ENCODE data around the gene ARHGDIB. TPM values are rescaled to one million over a fixed set of nuclear protein-coding genes. Genes with fewer than 3 reads are reported as not detected.

Gene ARHGDIB
- polyA plus RNA-seq, 3 donors: 51.0 to 60.0 (median 53.3) TPM

- DNase-seq (ENCODE audit: extremely low read depth in 1 of 11, low read depth in 9 of 11, low spot score in 4 of 11): no peak
Observed at GRCh38 chr12:14960548-14961465, 594 bp downstream of the ARHGDIB start.

- no peak for DNase-seq (ENCODE audit: extremely low read depth in 1 of 11, low read depth in 9 of 11, low spot score in 4 of 11)
Observed at GRCh38 chr12:14959916-14960496, 1.4 kb downstream of the ARHGDIB start.

- DNase-seq (ENCODE audit: extremely low read depth in 1 of 11, low read depth in 9 of 11, low spot score in 4 of 11): no peak
Observed at GRCh38 chr12:14959463-14959862, 1.9 kb downstream of the ARHGDIB start.

- DNase-seq (ENCODE audit: extremely low read depth in 1 of 11, low read depth in 9 of 11, low spot score in 4 of 11): no peak
Observed at GRCh38 chr12:14959126-14959440, 2.3 kb downstream of the ARHGDIB start.

- no peak for DNase-seq (ENCODE audit: extremely low read depth in 1 of 11, low read depth in 9 of 11, low spot score in 4 of 11)
Observed at GRCh38 chr12:14958361-14959125, 2.9 kb downstream of the ARHGDIB start.

GRCh38 chr12:14957551-14958168 lies 3.7 kb downstream of the ARHGDIB start:
- DNase-seq (ENCODE audit: extremely low read depth in 1 of 11, low read depth in 9 of 11, low spot score in 4 of 11): no peak

GRCh38 chr12:14956905-14957304 lies 4.5 kb downstream of the ARHGDIB start:
- DNase-seq (ENCODE audit: extremely low read depth in 1 of 11, low read depth in 9 of 11, low spot score in 4 of 11): no peak

- DNase-seq (ENCODE audit: extremely low read depth in 1 of 11, low read depth in 9 of 11, low spot score in 4 of 11): no peak
Observed at GRCh38 chr12:14956024-14956891, 5.1 kb downstream of the ARHGDIB start.

GRCh38 chr12:14954269-14954668 lies 7.1 kb downstream of the ARHGDIB start:
- DNase-seq (ENCODE audit: extremely low read depth in 1 of 11, low read depth in 9 of 11, low spot score in 4 of 11): no peak

- no peak for DNase-seq (ENCODE audit: extremely low read depth in 1 of 11, low read depth in 9 of 11, low spot score in 4 of 11)
Observed at GRCh38 chr12:14953752-14954151, 7.6 kb downstream of the ARHGDIB start.

GRCh38 chr12:14952299-14952921 lies 9.0 kb downstream of the ARHGDIB start:
- no peak for DNase-seq (ENCODE audit: extremely low read depth in 1 of 11, low read depth in 9 of 11, low spot score in 4 of 11)

- DNase-seq (ENCODE audit: extremely low read depth in 1 of 11, low read depth in 9 of 11, low spot score in 4 of 11): no peak
Observed at GRCh38 chr12:14951851-14952250, 9.6 kb downstream of the ARHGDIB start.

- no peak for DNase-seq (ENCODE audit: extremely low read depth in 1 of 11, low read depth in 9 of 11, low spot score in 4 of 11)
Observed at GRCh38 chr12:14950982-14951746, 10.2 kb downstream of the ARHGDIB start.

GRCh38 chr12:14950421-14950820 lies 11.0 kb downstream of the ARHGDIB start:
- no peak for DNase-seq (ENCODE audit: extremely low read depth in 1 of 11, low read depth in 9 of 11, low spot score in 4 of 11)

GRCh38 chr12:14949631-14950030 lies 11.8 kb downstream of the ARHGDIB start:
- no peak for DNase-seq (ENCODE audit: extremely low read depth in 1 of 11, low read depth in 9 of 11, low spot score in 4 of 11)

GRCh38 chr12:14948672-14949071 lies 12.7 kb downstream of the ARHGDIB start:
- DNase-seq (ENCODE audit: extremely low read depth in 1 of 11, low read depth in 9 of 11, low spot score in 4 of 11): peak in 9 of 11 donors; percentile 33 to 83 (median 54)

- DNase-seq (ENCODE audit: extremely low read depth in 1 of 11, low read depth in 9 of 11, low spot score in 4 of 11): no peak
Observed at GRCh38 chr12:14946861-14947260, 14.5 kb downstream of the ARHGDIB start.
